ENCODE data around the gene KDSR. TPM values are rescaled to one million over a fixed set of nuclear protein-coding genes. Genes with fewer than 3 reads are reported as not detected.

Gene KDSR
- total RNA-seq, 6 experiments from 2014 or later, result 46.7 to 69.4 (median 57.1) TPM

DNA sequence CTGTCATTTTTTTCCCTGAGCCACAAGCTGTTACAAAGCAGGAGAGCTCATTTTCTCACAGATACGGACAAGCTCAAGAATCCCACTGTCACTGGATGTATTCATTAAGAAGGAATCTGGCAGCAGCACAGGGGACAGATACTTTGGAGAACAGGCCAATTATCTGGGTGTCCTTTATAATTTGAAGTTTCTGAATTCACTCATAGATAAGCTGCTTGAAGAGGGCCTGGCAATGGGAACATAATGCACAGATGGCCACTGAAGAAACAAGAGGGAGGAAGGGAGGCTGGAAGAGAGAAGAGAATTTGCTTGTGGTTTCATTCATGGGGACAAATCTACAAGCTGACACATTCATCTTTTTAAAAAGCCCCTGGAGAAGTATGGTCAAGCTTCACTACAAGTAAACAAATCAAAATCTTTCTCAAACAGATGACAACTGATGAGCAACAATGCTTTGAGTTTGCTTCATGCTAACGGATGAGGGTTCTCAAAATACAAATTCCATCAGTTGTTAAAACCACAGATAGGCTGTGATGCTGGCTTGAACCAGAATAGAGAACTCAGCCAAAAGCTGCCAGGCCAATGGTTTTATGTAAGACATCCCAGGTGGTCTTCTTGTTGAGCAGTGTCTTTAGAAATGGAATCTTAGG, 59.3 kb downstream of the KDSR start:
- peaks cover 23% of the 10 kb centered on the region; the same call in 1 of the 2 replicates for H3K27me3 Mint-ChIP-seq (ENCODE audit: insufficient read depth)
- no peak for TF ChIP-seq CTCF (IDR thresholded peaks at IDR 0.05)
- H3K4me3 Mint-ChIP-seq, result no peak overlapping the region
- H3K36me3 Mint-ChIP-seq (ENCODE audit: low read depth), result no peaks in the 10 kb centered on the region
- H3K9me3 Mint-ChIP-seq, result no peaks in the 10 kb centered on the region
- DNase-seq, result no peak
- no peak overlapping the region for H3K27ac Mint-ChIP-seq
- no peaks in the 10 kb centered on the region; the same call in 1 of the 2 replicates for H3K4me1 Mint-ChIP-seq (ENCODE audit: low read depth)

DNA sequence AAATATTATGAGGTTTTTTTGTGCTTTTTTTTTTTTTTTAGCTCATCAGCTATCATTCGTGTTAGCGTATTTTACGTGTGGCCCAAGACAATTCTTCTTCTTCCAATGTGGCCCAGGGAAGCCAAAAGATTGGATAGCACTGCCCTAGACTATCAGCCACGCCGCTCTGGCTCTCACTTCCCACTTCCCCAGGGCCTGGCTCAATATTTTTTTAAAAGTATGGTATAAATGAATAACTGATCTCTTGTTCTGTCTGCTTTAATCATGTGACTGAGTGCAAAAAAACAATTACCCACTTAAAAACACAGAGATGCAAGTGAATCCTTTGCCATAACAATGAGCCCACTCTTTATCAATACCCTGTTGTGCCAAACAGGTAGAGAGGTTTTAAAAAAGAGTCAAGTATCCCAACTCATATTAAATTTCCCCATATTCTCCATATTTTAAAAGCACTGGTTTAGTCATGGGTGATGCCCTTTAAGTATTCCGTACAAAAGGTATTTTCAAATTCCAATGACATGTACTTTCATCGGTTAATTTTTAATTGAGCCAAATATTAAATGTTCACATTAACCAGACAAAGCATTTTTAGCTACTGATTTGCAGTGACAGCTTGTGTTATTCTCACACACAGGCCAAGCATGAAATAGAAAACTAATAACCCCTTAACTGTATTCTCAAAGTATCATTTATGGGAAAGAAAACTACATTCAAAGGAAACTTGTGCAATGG, 60.0 kb downstream of the KDSR start:
- no peak overlapping the region for H3K4me3 Mint-ChIP-seq
- no peak overlapping the region for H3K27ac Mint-ChIP-seq
- no peaks in the 10 kb centered on the region for H3K36me3 Mint-ChIP-seq (ENCODE audit: low read depth)
- H3K27me3 Mint-ChIP-seq (ENCODE audit: insufficient read depth), result peaks cover 23% of the 10 kb centered on the region; the same call in 1 of the 2 replicates
- no peak for TF ChIP-seq CTCF (IDR thresholded peaks at IDR 0.05)
- no peak for DNase-seq
- H3K4me1 Mint-ChIP-seq (ENCODE audit: low read depth), result no peaks in the 10 kb centered on the region; the same call in 1 of the 2 replicates
- no peaks in the 10 kb centered on the region for H3K9me3 Mint-ChIP-seq

DNA sequence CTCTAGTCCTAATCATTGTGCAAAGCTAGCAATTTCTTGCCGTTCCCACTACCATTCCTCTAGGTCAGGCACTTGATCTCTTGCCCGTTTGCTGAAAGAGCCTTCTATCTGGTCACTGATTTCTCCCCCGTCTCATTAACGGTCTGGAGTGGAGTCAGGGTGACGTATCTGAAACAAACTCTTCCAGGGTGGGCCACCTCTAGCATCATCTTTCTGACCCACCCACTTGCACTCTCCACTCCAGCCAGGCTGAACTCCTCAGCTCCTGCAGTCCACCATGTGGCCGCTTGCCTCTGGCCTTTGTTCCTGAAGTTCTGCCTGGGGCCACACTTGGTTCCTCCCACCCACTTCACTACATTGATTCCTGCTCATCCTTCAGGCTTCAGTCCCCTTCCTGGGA, 60.8 kb downstream of the KDSR start:
- H3K27ac Mint-ChIP-seq, result no peak overlapping the region
- peaks cover 18% of the 10 kb centered on the region; the same call in 1 of the 2 replicates for H3K27me3 Mint-ChIP-seq (ENCODE audit: insufficient read depth)
- no peak overlapping the region for H3K4me3 Mint-ChIP-seq
- no peaks in the 10 kb centered on the region for H3K9me3 Mint-ChIP-seq
- no peaks in the 10 kb centered on the region for H3K36me3 Mint-ChIP-seq (ENCODE audit: low read depth)
- DNase-seq, result no peak
- H3K4me1 Mint-ChIP-seq (ENCODE audit: low read depth), result no peaks in the 10 kb centered on the region; the same call in 1 of the 2 replicates
- no peak for TF ChIP-seq CTCF (IDR thresholded peaks at IDR 0.05)

- H3K4me1 Mint-ChIP-seq (ENCODE audit: low read depth), result peaks cover 16% of the 10 kb centered on the region
- no peaks in the 10 kb centered on the region for H3K9me3 Mint-ChIP-seq
- peaks cover 18% of the 10 kb centered on the region; the same call in 1 of the 2 replicates for H3K27me3 Mint-ChIP-seq (ENCODE audit: insufficient read depth)
- H3K4me3 Mint-ChIP-seq, result no peak overlapping the region
- H3K36me3 Mint-ChIP-seq (ENCODE audit: low read depth), result no peaks in the 10 kb centered on the region
- DNase-seq, result no peak
- no peak for TF ChIP-seq CTCF (IDR thresholded peaks at IDR 0.05)
- H3K27ac Mint-ChIP-seq, result no peak overlapping the region
Observed at GRCh38 chr18:63303547-63303946, 63.5 kb downstream of the KDSR start.

- H3K36me3 Mint-ChIP-seq (ENCODE audit: low read depth), result no peaks in the 10 kb centered on the region
- no peak for DNase-seq
- TF ChIP-seq CTCF (IDR thresholded peaks at IDR 0.05), result no peak
- H3K27ac Mint-ChIP-seq, result no peak overlapping the region
- H3K4me1 Mint-ChIP-seq (ENCODE audit: low read depth), result peaks cover 16% of the 10 kb centered on the region
- no peak overlapping the region for H3K4me3 Mint-ChIP-seq
- no peaks in the 10 kb centered on the region for H3K9me3 Mint-ChIP-seq
- peaks cover 15% of the 10 kb centered on the region; the same call in 1 of the 2 replicates for H3K27me3 Mint-ChIP-seq (ENCODE audit: insufficient read depth)
Observed at GRCh38 chr18:63302636-63303405, 64.2 kb downstream of the KDSR start.

All from HFFc6 (cell line).